GM18498 (cell line): ENCODE data around the gene ULK3.
A peak's percentile ranks its signal among the peaks of the same experiment; 100 is the strongest.

Source experiments
- ATAC-seq: cut with Tn5 transposase; IDR thresholded peaks from one replicate; pipeline ENCODE4 v1.9.1; 2021; ENCODE audit warnings: mild to moderate bottlenecking, moderate library complexity; ENCODE audit not compliant: unreplicated experiment

The ULK3 gene

GRCh38 chr15:74868059-74868458 is 25.1 kb upstream of the ULK3 start:
- no peak for ATAC-seq

- no peak for ATAC-seq
Measured at GRCh38 chr15:74867466-74868038, 24.6 kb upstream of the ULK3 start.

DNA sequence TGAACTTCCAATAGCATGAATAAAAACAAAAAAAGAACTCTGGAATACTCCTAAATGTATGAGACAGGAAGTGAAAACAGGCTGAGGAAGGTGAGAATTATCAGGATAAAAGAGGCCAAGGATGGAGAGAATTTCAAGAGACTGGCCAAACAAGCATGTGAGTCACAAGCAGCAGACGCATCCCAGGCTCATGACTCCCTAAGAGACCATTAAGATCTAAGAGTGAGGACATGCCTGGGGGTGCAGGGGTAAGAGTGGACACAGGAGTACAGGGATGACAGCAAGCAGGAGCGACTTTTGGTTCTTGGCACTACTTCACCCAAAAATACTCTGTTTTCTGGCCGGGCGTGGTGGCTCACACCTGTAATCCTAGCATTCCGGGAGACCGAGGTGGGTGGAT is 23.1 kb upstream of the ULK3 start:
- no peak for ATAC-seq

DNA sequence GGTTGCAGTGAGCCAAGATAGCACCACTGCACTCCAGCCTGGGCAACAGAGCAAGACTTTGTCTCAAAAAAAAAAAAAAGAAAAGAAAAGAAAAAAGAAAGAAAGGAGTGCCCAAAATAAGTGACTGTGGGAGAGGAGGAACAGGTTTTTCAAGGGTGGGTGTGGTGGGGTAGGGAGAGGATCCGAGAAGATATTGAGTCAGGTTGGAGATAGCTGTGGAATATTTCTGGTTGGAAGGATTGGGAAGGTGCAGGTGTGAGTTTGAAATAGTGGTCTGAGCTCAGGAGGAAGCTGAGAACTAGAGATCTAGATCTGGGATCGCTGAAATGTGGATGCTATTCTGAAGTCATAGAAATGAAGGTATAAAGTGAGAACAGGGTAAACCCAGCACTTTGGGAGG is 22.4 kb upstream of the ULK3 start:
- ATAC-seq = no peak

GRCh38 chr15:74864296-74864695 is 21.3 kb upstream of the ULK3 start:
- no peak for ATAC-seq

DNA sequence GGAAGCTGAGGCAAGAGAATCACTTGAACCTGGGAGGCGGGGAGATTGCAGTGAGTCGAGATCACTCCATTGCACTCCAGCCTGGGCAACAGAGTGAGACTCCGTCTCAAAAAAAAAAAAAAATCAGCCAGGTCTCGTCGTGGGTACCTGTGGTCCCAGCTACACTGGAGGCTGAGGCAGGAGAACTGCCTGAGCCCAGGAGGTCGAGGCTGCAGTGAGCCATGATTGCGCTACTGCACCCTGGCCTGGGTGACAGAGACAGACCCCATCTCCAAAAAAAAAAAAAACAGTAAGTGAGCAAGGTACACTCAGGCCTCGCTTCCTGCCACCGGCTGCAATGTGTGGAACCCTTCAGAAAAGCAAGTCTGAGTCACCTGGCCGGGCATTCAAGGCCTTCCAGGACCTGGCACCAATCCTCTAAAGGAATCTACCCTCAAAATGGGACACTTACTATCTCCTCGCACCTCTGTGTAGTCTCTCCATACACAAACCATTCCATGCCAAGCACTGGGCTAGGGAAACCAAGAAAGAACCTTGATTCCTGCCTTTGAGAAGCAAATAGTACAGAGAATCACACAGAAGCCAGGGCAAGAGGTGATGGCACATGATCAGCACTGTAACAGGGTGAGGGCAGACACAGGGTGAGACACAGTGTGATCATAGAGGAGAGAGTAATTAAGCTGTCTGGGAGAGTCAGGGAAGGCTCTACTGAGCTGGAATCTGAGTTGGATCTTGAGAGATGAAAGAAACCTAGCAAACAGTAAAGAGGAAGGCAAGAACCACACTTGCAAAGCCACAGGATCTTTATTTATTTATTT is 20.5 kb upstream of the ULK3 start:
- ATAC-seq = no peak

GRCh38 chr15:74858369-74858740 is 15.4 kb upstream of the ULK3 start:
- no peak for ATAC-seq

DNA sequence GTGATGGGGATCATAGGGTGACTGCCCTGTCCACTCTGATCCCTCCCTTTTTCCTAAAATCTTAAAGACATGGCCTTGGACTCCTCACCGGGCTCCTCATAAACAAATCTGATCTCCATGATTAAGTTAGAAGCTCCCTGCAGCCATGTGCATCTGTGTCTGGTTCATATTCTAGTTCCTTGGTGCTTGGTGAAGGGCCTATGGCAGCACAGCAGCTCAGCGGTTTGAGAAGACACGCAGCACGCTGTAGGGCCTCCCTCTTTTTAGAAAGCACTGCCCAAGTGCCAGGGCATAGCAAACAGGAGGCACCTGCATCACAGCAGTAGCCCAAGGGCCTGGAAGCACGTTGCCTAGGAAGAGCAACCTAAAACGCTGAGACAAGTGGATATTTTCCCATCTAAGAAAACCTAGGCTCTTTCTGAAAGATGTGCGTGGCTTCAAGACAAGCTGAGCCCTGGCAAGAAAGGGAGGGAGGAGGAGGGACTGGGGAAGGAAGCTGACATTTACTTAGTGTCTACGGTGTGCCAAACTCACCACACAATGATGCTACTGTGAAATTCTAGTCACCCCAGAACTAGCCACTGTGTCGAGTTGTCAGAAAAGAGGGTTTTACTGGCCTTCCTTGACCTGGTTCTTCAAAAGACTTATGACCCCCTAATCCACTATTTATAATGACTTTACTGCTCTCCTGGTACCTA is 14.9 kb upstream of the ULK3 start:
- no peak for ATAC-seq

- peak; percentile 82 for ATAC-seq
Measured at GRCh38 chr15:74857082-74857655, 14.2 kb upstream of the ULK3 start.

- ATAC-seq = no peak
Measured at GRCh38 chr15:74856537-74856936, 13.6 kb upstream of the ULK3 start.

DNA sequence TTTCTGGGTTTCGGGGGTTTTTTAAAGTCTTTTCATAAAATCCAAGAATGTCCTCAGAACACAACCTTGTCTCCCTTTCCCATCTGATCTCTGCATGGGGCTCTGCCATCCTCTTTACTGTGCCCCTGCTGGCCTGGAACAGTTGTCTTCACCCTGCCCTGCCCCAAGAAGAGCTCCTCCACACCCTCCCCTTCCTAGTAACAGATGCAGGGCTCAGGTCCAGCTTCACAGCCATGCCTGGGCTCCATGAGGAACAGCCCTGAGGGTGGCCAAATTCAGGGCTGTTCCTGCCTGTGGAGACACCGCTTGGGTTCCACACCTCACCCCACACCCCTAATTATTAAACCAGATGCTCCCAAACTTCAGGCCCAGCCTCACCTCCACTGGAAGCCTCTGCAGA is 12.9 kb upstream of the ULK3 start:
- no peak for ATAC-seq

- no peak for ATAC-seq
Measured at GRCh38 chr15:74854453-74855022, 11.6 kb upstream of the ULK3 start.

- ATAC-seq = no peak
Measured at GRCh38 chr15:74851960-74852359, 9.0 kb upstream of the ULK3 start.

DNA sequence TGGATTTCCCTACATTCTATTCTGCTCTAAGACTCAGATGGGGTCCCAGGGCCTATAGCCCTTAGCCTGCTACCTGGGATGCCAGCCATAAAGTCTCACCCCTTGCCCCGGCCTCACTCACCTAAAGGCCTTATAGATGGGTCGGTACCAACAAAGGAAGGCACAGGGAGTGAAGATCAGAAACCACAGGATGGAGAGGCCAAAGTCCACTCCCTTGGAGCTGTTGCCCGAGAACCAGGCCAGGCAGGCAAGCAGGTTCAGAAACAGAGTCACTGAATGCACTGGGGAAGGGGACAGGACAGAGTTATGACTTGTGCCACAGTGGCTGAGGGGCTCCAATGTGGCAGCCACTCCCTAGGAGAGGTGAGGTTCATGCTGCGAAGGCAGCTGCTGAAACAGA is 7.4 kb upstream of the ULK3 start:
- no peak for ATAC-seq

GRCh38 chr15:74847432-74847831 is 4.5 kb upstream of the ULK3 start:
- ATAC-seq = no peak

DNA sequence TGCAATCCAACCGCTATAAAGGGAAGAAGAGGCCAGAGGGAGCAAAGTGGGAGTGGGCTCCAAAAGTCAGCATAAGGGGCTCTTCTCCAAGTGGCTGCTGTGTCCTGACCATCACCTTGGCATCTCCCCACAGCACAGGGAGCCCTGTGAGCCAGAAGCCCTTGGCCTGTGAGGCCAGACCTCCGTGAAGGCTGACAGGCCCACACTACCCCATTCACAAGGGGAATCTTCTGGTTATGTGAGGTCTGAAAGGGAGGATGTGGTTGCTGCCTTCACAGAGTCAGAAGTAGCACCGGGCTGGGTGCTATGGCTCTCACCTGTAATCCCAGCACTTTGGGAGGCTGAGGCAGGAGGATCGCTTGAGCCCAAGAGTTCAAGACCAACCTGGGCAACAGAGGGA is 2.6 kb upstream of the ULK3 start:
- no peak for ATAC-seq

- ATAC-seq = no peak
Measured at GRCh38 chr15:74845208-74845568, 2.2 kb upstream of the ULK3 start.

DNA sequence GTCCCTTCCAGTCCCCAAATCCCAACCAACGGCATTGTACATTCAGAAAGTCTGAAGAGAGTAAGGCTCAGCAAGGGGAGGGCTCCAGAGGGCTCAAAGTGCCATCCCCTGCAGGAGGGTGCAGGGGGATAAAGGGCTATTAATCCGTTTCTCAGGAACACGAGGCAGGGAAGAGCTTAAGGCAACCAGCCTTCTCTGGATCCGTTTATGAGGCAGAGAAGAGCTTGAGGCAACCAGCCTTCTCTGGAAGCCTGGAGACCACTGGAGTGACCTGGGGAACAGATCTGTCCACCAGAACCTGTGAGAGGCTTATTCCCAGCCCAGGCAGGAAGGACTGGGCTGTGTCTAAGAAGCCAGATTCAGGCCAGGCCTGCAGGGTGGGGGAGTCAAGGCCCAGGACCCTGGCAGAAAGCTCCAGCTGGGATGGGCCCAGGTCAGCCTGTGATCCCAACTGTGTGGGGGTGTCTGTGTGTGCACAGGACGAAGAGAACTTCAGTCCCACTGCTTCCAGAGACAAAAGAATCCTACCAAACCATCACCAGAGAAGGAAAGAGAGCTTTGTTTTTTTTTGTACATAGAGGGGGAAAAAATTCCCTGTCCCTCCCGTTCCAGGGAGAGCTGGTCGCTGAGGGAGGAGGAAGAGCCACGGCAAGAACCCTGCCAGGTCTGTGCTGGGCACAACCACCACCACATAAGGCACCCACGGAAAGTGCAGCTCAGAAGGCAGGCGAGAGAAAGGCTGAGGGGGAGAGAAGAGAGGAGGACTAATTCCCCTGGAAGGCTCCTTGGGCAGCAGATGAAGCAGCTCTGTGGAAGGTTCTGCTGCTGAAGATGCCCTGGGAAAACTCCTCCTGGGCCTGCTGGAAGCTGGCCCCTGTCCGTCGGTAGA is 1.6 kb upstream of the ULK3 start:
- ATAC-seq = no peak

- no peak for ATAC-seq
Measured at GRCh38 chr15:74843891-74844299, 939 bp upstream of the ULK3 start.

- no peak for ATAC-seq
Measured at GRCh38 chr15:74843445-74843828, 481 bp upstream of the ULK3 start.
